Epithelial cell of esophagus (primary cell): ENCODE data around the gene TMTC4.

Source experiments
- DNase-seq: peaks from one replicate; pipeline ENCODE4 v3.0.0; 2010; ENCODE audit warnings: low read depth
- H3K4me3 ChIP-seq: 2 replicates; pipeline ENCODE4 v1.5.1; 2011; ENCODE audit warnings: mild to moderate bottlenecking, low read length, control low read depth
- TF ChIP-seq, protein P1 (sequence below): IDR thresholded peaks from 2 replicates; pipeline ENCODE4 v1.5.1; 2011; ENCODE audit warnings: low read depth, mild to moderate bottlenecking, low read length, control low read depth, inconsistent platforms; ENCODE audit not compliant: insufficient read depth; ENCODE audit errors: missing control alignments

Gene TMTC4

DNA sequence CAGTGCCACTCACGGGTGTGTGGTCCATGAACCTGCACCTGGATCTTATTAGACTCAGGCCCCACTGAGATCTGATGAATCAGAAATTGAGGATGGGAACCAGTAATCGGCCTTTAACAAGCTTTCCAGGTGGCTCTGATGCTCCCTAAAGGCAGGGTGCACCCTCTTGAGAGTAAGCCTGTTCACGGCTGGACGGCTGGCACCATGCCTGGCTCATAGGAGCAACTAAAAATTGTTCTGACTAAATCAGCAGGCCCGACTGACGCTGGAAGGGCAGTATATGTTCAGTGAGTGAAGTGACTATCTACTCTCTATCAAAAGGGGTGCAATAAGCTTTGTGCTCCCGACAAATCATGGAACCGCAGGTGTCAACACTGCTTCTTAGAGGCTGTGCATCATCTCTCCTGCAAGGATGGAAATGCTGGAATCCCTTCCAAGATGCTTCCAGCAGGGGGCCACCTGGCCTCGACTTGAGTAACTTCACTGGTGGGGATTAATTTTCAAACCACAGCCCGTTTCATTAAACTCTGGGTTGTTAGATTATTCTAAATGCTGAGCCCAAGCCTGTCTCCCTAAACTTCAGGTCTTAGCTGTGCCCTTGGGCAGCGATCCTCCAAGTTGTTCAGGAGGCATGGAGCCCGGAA, 28.4 kb downstream of the TMTC4 start:
- DNase-seq: peak; percentile 47
- H3K4me3 ChIP-seq: no peak overlapping the region
- TF ChIP-seq, protein P1, sequence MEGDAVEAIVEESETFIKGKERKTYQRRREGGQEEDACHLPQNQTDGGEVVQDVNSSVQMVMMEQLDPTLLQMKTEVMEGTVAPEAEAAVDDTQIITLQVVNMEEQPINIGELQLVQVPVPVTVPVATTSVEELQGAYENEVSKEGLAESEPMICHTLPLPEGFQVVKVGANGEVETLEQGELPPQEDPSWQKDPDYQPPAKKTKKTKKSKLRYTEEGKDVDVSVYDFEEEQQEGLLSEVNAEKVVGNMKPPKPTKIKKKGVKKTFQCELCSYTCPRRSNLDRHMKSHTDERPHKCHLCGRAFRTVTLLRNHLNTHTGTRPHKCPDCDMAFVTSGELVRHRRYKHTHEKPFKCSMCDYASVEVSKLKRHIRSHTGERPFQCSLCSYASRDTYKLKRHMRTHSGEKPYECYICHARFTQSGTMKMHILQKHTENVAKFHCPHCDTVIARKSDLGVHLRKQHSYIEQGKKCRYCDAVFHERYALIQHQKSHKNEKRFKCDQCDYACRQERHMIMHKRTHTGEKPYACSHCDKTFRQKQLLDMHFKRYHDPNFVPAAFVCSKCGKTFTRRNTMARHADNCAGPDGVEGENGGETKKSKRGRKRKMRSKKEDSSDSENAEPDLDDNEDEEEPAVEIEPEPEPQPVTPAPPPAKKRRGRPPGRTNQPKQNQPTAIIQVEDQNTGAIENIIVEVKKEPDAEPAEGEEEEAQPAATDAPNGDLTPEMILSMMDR: peak; percentile 49

DNA sequence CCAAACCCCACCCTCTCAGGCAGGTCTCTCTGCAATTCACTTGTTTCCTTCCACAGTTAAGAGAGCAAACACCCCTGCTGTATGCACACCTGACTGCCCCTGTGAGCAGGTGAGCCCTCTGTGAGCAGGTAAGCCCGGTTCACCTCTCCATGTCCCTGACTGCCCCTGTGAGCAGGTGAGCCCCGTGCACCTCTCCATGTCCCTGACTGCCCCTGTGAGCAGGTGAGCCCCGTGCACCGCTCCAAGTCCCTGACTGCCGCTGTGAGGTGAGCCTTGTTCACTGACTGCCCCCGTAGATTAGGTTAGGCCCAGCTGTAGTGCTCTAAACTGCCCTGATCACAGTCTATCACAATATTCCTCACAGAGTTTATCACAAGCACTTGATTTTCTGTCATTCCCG, 29.2 kb downstream of the TMTC4 start:
- TF ChIP-seq, protein P1: no peak
- no peak overlapping the region for H3K4me3 ChIP-seq
- no peak for DNase-seq

DNA sequence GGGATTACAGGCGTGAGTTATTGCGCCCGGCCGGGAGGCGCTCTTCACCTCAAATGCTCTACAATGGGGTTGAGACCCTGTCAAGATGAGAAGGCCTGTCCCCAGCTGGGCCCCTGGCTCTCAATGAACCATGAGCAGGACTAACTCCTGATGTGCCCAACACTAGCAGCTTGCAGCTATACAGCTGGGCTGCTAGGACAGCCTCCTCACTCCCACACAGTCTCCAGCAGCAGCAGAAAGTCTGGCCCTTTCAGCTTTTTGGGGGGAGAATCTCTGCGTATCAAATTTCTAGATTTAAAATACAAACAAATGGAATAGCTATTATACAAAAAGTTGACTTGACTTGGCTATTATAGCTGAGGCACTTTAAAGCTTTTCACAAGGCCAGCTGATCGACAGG, 30.2 kb downstream of the TMTC4 start:
- TF ChIP-seq, protein P1: no peak
- no peak for DNase-seq
- no peak overlapping the region for H3K4me3 ChIP-seq

DNA sequence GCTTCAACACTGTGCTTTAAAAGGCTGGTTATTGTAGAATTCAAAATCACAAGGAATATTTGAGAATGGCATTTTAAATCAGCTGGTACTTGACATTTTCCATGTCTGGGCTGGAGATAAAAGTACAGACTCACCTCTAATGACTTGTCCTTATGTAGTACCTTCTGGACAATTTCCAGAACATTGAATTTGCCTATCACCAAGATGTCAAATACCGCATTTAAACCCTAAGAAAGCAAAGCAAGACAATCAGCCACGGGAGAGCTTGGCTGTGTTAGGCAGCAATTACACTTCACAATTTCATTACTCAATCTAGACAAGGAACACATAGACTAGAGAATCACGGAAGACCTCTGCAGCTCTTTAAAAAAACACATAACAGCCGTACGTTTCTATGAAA, 36.8 kb downstream of the TMTC4 start:
- no peak overlapping the region for H3K4me3 ChIP-seq

DNA sequence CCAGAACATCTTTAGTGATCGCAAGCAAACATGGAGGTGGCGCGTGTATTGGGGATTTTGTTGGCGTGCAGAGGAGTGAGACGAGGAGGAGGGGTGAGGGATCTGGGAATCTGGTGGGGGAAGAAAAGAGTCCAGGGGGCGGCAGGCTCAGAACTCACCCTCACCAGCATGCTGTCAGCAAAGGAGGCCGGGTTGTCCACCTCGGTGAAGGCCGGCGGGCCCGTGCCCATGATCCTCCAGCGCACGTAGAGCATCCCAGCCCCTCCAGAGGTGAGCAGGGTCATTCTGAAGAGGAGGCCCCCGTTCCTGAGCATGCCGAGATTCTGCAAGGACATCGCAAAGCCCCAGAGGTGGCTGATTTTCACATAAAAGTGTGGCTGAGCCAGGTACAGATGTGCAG, 37.2 kb downstream of the TMTC4 start:
- TF ChIP-seq, protein P1: no peak
- DNase-seq: no peak

More for the DNA sequence above, 36.8 kb downstream of the TMTC4 start:
- TF ChIP-seq, protein P1: no peak
- no peak for DNase-seq

DNA sequence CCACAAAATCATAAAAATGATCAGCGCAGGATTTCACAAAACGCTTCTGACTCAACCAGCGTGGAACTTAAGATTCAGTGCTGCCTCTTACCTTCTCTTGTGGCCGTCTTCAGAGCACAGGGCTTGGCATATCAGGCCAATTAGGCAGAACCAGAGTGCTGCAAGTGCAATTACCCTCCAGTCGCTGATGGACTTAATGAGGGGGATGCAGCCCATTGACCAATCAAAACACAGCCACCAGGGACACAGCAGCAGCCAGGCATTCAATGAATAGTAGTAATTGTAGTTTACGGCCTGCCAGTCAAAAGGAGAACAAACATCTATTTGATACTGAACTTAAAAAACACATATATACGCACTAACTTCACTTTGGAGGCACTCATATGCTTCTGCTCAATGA, 38.2 kb downstream of the TMTC4 start:
- H3K4me3 ChIP-seq: no peak overlapping the region
- DNase-seq: no peak
- TF ChIP-seq, protein P1: no peak

More for the DNA sequence above, 37.2 kb downstream of the TMTC4 start:
- no peak overlapping the region for H3K4me3 ChIP-seq

DNA sequence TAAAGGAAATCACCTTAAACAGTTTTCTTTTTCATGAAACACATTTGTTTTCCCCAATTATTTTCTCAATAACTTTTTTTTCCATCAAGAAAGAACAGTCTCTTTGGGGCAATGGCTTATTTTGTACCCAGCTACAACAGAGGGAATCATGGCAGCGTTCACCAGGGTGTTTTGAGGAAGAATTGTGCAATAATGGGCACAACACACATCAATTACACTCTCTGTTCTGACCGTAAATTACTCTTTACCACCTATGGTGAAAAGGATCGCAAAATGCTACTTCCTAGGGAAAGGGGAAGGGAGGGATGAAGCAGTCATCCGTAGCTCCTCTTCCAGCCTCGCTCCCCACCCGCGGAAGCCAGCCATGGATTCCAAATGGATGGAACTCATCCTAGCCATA, 38.6 kb downstream of the TMTC4 start:
- H3K4me3 ChIP-seq: no peak overlapping the region
- TF ChIP-seq, protein P1: no peak
- DNase-seq: no peak
